SU-DHL-6 (cell line): ENCODE measurements around the gene NEURL4.

Source experiments
- H2AFZ ChIP-seq: fragments of 200-600 bp; sonication (generic); 2 replicates; pipeline ENCODE4 v1.6.1; 2014; ENCODE audit warnings: low read depth, mild to moderate bottlenecking, moderate library complexity, mixed read lengths, antibody characterized with exemption, low read length; ENCODE audit not compliant: severe bottlenecking
- H3F3A ChIP-seq: fragments of 200-600 bp; shearing (Covaris generic); 2 replicates; pipeline ENCODE4 v1.6.0; 2016; ENCODE audit warnings: antibody characterized with exemption, mild to moderate bottlenecking; ENCODE audit not compliant: insufficient read depth
- H3K27ac ChIP-seq: fragments of 200-600 bp; sonication (generic); 2 replicates; pipeline ENCODE4 v1.5.1; 2016; ENCODE audit warnings: low read depth, mild to moderate bottlenecking, low read length, moderate library complexity, mixed read lengths
- H3K27me3 ChIP-seq: fragments of 200-600 bp; sonication (generic), shearing (Covaris generic); 2 replicates; pipeline ENCODE4 v1.6.0; 2014; ENCODE audit warnings: mild to moderate bottlenecking, low read length
- H3K36me3 ChIP-seq: fragments of 200-600 bp; sonication (generic); 2 replicates; pipeline ENCODE4 v1.6.1; 2014; ENCODE audit warnings: mild to moderate bottlenecking, low read length, mixed read lengths
- H3K4me2 ChIP-seq: fragments of 300-600, 200-600 bp; shearing (Covaris generic), sonication (generic); 2 replicates; pipeline ENCODE4 v1.6.0; 2014; ENCODE audit warnings: low read length, low read depth, mild to moderate bottlenecking; ENCODE audit not compliant: poor library complexity, severe bottlenecking
- H3K4me3 ChIP-seq: fragments of 200-600 bp; sonication (generic); 2 replicates; pipeline ENCODE4 v1.5.1; 2014; ENCODE audit warnings: antibody characterized with exemption, low read length, mild to moderate bottlenecking, mixed read lengths; ENCODE audit not compliant: insufficient read depth, poor library complexity, severe bottlenecking
- H3K79me2 ChIP-seq: fragments of 200-600 bp; sonication (generic); 2 replicates; pipeline ENCODE4 v1.6.1; 2014; ENCODE audit warnings: mild to moderate bottlenecking, low read length, moderate library complexity; ENCODE audit not compliant: insufficient read depth
- H3K9ac ChIP-seq: fragments of 200-600 bp; sonication (generic); 2 replicates; pipeline ENCODE4 v1.7.0; 2014; ENCODE audit warnings: mild to moderate bottlenecking, low read length
- H3K9me2 ChIP-seq: fragments of 200-600 bp; sonication (generic); replicated peaks from 2 replicates; pipeline ENCODE4 v1.6.1; 2014; ENCODE audit warnings: low read length; ENCODE audit not compliant: insufficient read depth
- H3K9me3 ChIP-seq: fragments of 200-600 bp; sonication (generic); 2 replicates; pipeline ENCODE4 v1.6.1; 2014; ENCODE audit warnings: low read length, mixed read lengths; ENCODE audit not compliant: insufficient read depth
- H4K20me1 ChIP-seq: fragments of 200-600 bp; sonication (generic); 2 replicates; pipeline ENCODE4 v1.6.1; 2014; ENCODE audit warnings: low read depth, mild to moderate bottlenecking, antibody characterized with exemption, low read length, moderate library complexity, mixed read lengths
- EZH2phosphoT487 ChIP-seq: fragments of 200-600 bp; sonication (generic), shearing (Covaris generic); conservative IDR thresholded peaks from 2 replicates; pipeline ENCODE4 v1.6.1; 2018; ENCODE audit warnings: mild to moderate bottlenecking, antibody characterized with exemption, low read length, moderate library complexity, mixed read lengths
- TF ChIP-seq, protein P1 (sequence below): fragments of 200-600 bp; sonication (generic); IDR thresholded peaks from one replicate; pipeline ENCODE4 v1.5.1; 2017; ENCODE audit warnings: antibody characterized with exemption, mild to moderate bottlenecking, low read length, moderate library complexity; ENCODE audit not compliant: insufficient read depth, poor library complexity, severe bottlenecking

NEURL4 gene

DNA sequence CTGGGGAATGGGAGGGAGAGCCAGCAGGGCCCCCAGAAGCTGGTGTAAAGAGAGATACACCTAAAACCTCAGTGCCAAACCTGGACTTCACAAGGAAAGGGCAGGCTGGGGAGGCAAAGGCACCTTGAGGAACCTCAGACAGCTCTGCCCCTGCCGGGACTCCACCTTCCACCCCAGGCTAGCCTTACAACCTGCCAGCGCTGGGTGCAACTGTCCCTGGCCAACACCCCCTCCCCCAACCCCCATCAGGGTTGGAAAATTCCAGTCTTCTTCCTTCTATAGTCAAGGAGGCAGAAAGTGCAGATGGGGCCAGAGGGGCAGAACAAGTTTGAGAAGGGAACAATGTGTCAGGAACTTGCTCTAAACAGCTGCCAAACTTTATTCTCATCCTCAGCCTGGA is 36.9 kb downstream of the NEURL4 start:
- no peaks in the 10 kb centered on the region for H3K9me2 ChIP-seq
- no peak overlapping the region for H3K9ac ChIP-seq
- H3K9me3 ChIP-seq: no peaks in the 10 kb centered on the region
- H3F3A ChIP-seq: no peaks in the 10 kb centered on the region
- H3K27ac ChIP-seq: no peak overlapping the region
- no peaks in the 10 kb centered on the region for H3K36me3 ChIP-seq
- TF ChIP-seq, protein P1, sequence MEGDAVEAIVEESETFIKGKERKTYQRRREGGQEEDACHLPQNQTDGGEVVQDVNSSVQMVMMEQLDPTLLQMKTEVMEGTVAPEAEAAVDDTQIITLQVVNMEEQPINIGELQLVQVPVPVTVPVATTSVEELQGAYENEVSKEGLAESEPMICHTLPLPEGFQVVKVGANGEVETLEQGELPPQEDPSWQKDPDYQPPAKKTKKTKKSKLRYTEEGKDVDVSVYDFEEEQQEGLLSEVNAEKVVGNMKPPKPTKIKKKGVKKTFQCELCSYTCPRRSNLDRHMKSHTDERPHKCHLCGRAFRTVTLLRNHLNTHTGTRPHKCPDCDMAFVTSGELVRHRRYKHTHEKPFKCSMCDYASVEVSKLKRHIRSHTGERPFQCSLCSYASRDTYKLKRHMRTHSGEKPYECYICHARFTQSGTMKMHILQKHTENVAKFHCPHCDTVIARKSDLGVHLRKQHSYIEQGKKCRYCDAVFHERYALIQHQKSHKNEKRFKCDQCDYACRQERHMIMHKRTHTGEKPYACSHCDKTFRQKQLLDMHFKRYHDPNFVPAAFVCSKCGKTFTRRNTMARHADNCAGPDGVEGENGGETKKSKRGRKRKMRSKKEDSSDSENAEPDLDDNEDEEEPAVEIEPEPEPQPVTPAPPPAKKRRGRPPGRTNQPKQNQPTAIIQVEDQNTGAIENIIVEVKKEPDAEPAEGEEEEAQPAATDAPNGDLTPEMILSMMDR: no peak
- TF ChIP-seq EZH2phosphoT487: no peak
- H3K79me2 ChIP-seq: no peaks in the 10 kb centered on the region
- no peaks in the 10 kb centered on the region for H4K20me1 ChIP-seq
- no peak overlapping the region for H3K4me2 ChIP-seq
- H2AFZ ChIP-seq: no peak overlapping the region
- no peak overlapping the region for H3K4me3 ChIP-seq
- no peaks in the 10 kb centered on the region for H3K27me3 ChIP-seq

DNA sequence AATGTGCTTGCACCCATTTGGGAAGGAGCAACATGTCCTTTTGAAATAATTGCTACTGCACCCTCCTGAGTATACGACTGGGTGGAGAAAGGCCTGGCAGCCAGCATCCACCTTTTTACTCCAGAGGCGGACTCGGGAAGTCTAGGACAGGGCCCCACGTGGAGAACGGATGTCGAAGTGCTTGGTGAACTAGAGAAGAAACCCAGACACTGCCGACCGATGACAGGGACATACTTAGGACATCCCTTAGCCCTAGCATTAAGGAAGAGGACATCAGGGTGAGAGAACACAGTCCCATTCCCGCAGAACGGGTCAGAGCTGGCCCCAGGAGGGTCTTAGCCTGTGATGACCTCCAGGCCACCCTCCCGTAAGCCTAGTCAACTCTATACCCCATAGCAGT is 38.5 kb downstream of the NEURL4 start:
- Histone ChIP-seq H3K4me2 (no peak overlapping the region), H3K79me2 (no peaks in the 10 kb centered on the region), H2AFZ (no peak overlapping the region), H3K9me3 (no peaks in the 10 kb centered on the region), H3F3A (no peaks in the 10 kb centered on the region), H3K27me3 (no peaks in the 10 kb centered on the region), H3K36me3 (no peaks in the 10 kb centered on the region), H3K9ac (no peak overlapping the region), H3K27ac (no peak overlapping the region), H3K9me2 (no peaks in the 10 kb centered on the region), H3K4me3 (no peak overlapping the region), H4K20me1 (no peaks in the 10 kb centered on the region)
- TF ChIP-seq, protein P1: no peak
- TF ChIP-seq EZH2phosphoT487: no peak

DNA sequence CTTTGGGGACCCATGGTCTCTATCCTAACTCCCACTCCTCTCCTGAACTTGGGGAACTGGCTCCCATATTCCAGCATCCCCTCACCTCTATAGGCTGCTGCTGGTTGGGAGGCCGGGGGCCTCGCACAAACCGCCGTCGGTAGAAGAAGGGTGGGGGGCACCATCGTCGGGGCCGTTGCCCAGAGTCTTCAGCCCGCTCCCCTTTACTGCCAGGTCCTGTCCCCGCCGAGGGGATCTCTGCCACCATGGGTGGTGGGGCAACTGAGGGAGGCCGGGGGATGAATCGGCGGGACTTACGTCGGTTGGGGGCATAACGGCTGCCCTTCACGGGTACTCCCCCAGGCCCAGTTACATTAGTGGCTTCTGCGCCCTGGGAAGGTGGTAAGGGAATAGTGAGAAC is 39.0 kb downstream of the NEURL4 start:
- H3K4me3 ChIP-seq: no peak overlapping the region
- H3K4me2 ChIP-seq: no peak overlapping the region
- H4K20me1 ChIP-seq: no peaks in the 10 kb centered on the region
- no peaks in the 10 kb centered on the region for H3K36me3 ChIP-seq
- H3K9me3 ChIP-seq: no peaks in the 10 kb centered on the region
- no peak overlapping the region for H3K9ac ChIP-seq
- H3F3A ChIP-seq: no peaks in the 10 kb centered on the region
- H3K9me2 ChIP-seq: no peaks in the 10 kb centered on the region
- H3K27me3 ChIP-seq: no peaks in the 10 kb centered on the region
- no peak for TF ChIP-seq EZH2phosphoT487
- TF ChIP-seq, protein P1: no peak
- H3K79me2 ChIP-seq: no peaks in the 10 kb centered on the region
- no peak overlapping the region for H3K27ac ChIP-seq
- H2AFZ ChIP-seq: no peak overlapping the region
